GM21786 (cell line): ENCODE results near the gene CD28.
"Not testable (repeated sequence)": the region's sequence is repeated elsewhere in the genome, so short reads cannot be mapped to it uniquely, and the experiment has no call there.

Experiments
- ATAC-seq: cut with Tn5 transposase; IDR thresholded peaks from one replicate; pipeline ENCODE4 v1.9.1; 2021; ENCODE audit not compliant: unreplicated experiment

The CD28 gene

DNA sequence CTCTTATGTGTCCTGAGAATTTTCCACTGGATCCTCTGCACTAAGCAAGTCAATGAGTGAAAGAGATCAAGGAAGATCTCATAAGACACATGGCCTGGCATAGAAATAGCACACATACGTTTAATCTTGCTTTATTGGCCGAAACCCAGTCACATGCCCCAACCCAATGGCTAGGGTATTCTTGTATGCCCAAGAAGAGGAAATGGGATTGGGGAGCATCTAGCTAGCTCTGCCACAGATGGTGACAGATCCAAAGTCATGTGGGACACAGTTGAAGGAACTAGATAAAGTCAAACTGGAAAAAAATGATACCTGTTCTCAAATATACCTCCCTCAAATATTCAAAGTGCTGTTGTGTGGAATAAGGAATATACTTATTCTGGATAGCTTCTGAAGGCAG lies 74.7 kb downstream of the CD28 start:
- no peak for ATAC-seq

DNA sequence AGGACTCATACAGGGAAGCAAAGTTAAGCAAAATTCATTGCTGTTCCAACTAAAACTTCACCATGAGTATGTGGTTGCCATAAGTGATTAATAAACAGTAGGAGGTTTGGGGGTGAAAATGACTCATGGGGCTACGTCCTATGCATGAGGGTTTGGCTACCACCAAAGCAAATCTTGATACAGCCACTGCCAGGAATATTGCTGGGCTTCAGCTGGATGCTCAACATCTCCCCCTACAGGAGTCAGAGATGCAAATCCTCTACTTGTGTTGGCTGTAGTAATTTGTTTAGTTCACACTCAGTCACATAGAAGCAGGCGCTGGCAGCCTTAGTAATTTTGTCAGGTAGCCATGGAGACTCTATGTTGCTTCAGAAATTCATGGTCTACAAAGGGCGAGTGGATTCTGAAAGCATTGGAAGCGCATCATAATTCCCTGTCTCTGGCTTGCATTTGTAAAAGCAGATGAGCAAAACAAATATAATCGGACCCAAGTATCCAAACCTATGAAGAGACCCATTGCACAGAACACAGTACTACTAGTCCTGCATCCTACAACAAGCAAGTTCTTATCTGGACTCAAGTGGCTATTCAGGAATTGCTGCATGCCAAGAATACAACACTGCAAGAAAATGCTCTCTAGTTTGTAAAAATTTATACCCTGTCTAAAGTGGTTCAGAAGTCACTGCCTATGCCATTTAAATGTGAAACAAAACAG lies 76.0 kb downstream of the CD28 start:
- no peak for ATAC-seq

GRCh38 chr2:203783496-203784203 lies 77.2 kb downstream of the CD28 start:
- ATAC-seq = no peak

- ATAC-seq = not testable (repeated sequence)
Observed at GRCh38 chr2:203784710-203785270, 78.4 kb downstream of the CD28 start.

- not testable (repeated sequence) for ATAC-seq
Observed at GRCh38 chr2:203785391-203786110, 79.1 kb downstream of the CD28 start.

GRCh38 chr2:203786549-203787351 lies 80.3 kb downstream of the CD28 start:
- no peak for ATAC-seq

GRCh38 chr2:203787979-203788378 lies 81.5 kb downstream of the CD28 start:
- ATAC-seq = no peak
